ENCODE data around the gene ZNF585A.
"Not testable (repeated sequence)": the region's sequence is repeated elsewhere in the genome, so short reads cannot be mapped to it uniquely, and the experiment has no call there.

ZNF585A gene

GRCh38 chr19:37172368-37173366 is at the start of gene ZNF585A:
Gene ZNF585A (minus strand): TSS chr19:37172695. CDS start chr19:37169910, 2,785 bp downstream.
- DNase-seq: peak; percentile 92

DNA sequence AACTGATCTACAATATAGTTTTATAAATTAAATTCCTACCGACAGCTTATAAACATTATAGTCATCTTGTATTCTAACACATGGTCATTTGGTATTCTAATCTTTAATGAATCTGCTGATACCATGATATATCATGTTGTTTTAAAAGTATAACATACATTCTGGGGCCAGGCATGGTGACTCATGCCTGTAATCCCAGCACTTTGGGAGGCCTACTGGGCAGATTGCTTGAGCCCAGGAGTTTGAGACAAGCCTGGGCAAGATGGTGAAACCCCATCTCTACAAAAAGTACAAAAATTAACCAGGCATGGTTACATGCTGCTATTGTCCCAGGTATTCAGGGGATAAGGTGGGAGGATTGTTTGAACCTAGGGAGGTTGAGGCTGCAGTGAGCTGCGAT is 48.6 kb upstream of the ZNF585A start:
- no peak for DNase-seq

- no peak for DNase-seq
These were observed 47.9 kb upstream of the ZNF585A start for GRCh38 chr19:37220383-37220782.

- DNase-seq: no peak
These were observed 46.1 kb upstream of the ZNF585A start for GRCh38 chr19:37218592-37218935.

GRCh38 chr19:37217775-37218591 is 45.5 kb upstream of the ZNF585A start, which contains the start of gene ZNF383:
Gene ZNF383 (plus strand): TSS chr19:37218214. CDS start chr19:37230454, 12,240 bp downstream.
- peak; percentile 84 for DNase-seq

- no peak for DNase-seq
These were observed 44.9 kb upstream of the ZNF585A start for GRCh38 chr19:37217480-37217774.

DNA sequence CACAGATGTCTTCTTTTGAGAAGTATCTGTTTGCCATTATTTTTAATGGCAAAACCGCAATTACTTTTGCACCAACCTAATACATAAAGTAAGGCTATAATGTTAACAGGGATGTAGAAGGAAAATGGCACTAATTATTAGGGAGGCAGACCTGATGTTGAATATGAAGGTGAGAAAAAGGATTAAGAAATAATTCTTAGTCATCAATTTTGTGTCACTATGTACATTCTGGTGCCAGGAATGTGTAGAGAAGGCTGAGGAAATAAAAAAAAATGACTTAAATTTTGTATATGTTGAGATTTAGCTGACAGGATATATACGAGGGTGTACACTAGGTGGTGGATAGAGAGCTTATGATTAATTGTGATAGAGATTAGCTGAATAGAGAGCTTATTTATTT is 25.3 kb upstream of the ZNF585A start:
- no peak for DNase-seq

GRCh38 chr19:37197115-37197514 is 24.6 kb upstream of the ZNF585A start:
- not testable (repeated sequence) for DNase-seq

DNA sequence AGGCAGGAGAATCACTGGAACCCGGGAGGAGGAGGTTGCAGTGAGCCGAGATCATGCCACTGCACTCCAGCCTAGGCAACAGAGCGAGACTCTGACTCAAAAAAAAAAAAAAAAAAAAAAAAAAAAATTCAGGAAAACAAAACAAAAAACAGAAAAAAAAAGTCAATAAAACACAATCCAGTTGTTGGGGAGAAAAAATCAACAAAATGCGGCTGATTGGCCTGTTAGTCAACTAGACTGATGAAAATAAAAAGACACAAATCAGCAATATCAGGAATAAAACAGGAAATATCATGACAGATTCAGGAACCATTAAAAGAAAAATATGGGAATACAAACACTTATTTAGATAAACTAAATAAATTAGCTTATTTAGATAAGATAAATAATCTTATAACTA is 22.8 kb upstream of the ZNF585A start:
- DNase-seq: not testable (repeated sequence)

GRCh38 chr19:37186071-37186470 is 13.6 kb upstream of the ZNF585A start:
- DNase-seq: not testable (repeated sequence)

DNA sequence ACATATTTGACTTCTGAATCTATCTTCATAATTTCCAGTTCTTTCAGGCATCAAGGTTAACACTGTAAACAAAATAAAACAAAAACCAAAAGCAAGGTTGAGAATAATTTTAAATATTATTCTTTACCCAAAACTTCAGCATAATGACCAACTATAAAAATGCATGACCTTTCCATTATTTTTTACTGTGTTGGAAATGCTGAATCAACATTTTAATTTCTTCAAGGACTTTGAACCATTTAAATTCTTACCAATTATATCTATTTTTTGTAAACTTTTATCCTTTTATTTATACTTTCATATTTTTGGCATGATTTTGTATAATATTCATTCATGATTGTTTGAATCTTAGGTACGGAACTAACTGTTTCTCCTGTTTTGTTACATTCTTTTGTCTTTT is 6.9 kb downstream of the ZNF585A start:
- no peak for DNase-seq

- DNase-seq: no peak
These were observed 12.3 kb downstream of the ZNF585A start for GRCh38 chr19:37160153-37160552.

- DNase-seq: no peak
These were observed 24.3 kb downstream of the ZNF585A start for GRCh38 chr19:37148214-37148613.

GRCh38 chr19:37136111-37136510 is 36.4 kb downstream of the ZNF585A start:
- no peak for DNase-seq

- DNase-seq: no peak
These were observed 43.7 kb downstream of the ZNF585A start for GRCh38 chr19:37128821-37129177.

- no peak for DNase-seq
These were observed 44.3 kb downstream of the ZNF585A start for GRCh38 chr19:37127999-37128820.

GRCh38 chr19:37122093-37122492 is 50.4 kb downstream of the ZNF585A start:
- DNase-seq: not testable (repeated sequence)

GRCh38 chr19:37114001-37114400 is 58.5 kb downstream of the ZNF585A start:
- no peak for DNase-seq

- DNase-seq: not testable (repeated sequence)
These were observed 60.7 kb downstream of the ZNF585A start for GRCh38 chr19:37111753-37112152.

- DNase-seq: not testable (repeated sequence)
These were observed 68.4 kb downstream of the ZNF585A start for GRCh38 chr19:37104135-37104534.

GRCh38 chr19:37098570-37098969 is 73.9 kb downstream of the ZNF585A start:
- DNase-seq: no peak

- DNase-seq: no peak
These were observed 76.6 kb downstream of the ZNF585A start for GRCh38 chr19:37095859-37096258.

Measured in CD4-positive, alpha-beta T cell treated with Interleukin-6 for 4 hours (primary cell).